Dendritic cell treated with granulocyte-macrophage colony-stimulating factor and Interleukin-4, amounts not matched to agents 40 ng/mL and 50 ng/mL, for 4 days (primary cell): ENCODE data around the gene C17orf113.

ENCODE experiments used
- H3K27ac Mint-ChIP-seq: one replicate; pipeline ENCODE4 v1.8.0; 2022; ENCODE audit warnings: mild to moderate bottlenecking, mixed read lengths
- H3K27me3 Mint-ChIP-seq: one replicate; pipeline ENCODE4 v1.8.0; 2022; ENCODE audit warnings: mild to moderate bottlenecking, mixed read lengths
- H3K36me3 Mint-ChIP-seq: one replicate; pipeline ENCODE4 v1.8.0; 2022; ENCODE audit warnings: low read depth, mixed read lengths
- H3K4me1 Mint-ChIP-seq: one replicate; pipeline ENCODE4 v1.8.0; 2022; ENCODE audit warnings: low read depth, mixed read lengths
- H3K4me3 Mint-ChIP-seq: one replicate; pipeline ENCODE4 v1.8.0; 2022; ENCODE audit warnings: mild to moderate bottlenecking, moderate library complexity, mixed read lengths
- H3K9me3 Mint-ChIP-seq: one replicate; pipeline ENCODE4 v1.8.0; 2022; ENCODE audit warnings: mixed read lengths
- intact Hi-C: fragments of 100-400 bp; cut with micrococcal nuclease; formaldehyde crosslinking; loops from one replicate; pipeline ENCODE4 v1.15.0; 2022

The C17orf113 gene

GRCh38 chr17:42050393-42051012, at the start of gene C17orf113:
C17orf113 (minus strand) TSS chr17:42050601; CDS start chr17:42043376, 7,225 bp downstream.
- H3K4me1 Mint-ChIP-seq, result peaks cover 13% of the 10 kb centered on the region
- no peaks in the 10 kb centered on the region for H3K9me3 Mint-ChIP-seq
- intact Hi-C loops, result no loop called here
- no peaks in the 10 kb centered on the region for H3K36me3 Mint-ChIP-seq
- peak within 1 kb of the TSS; percentile 81 for H3K4me3 Mint-ChIP-seq
- peaks cover 54% of the 10 kb centered on the region for H3K27me3 Mint-ChIP-seq
- peak within 1 kb of the TSS; percentile 73 for H3K27ac Mint-ChIP-seq

GRCh38 chr17:42098730-42099399, 48.5 kb upstream of the C17orf113 start:
- peaks cover 40% of the 10 kb centered on the region for H3K27me3 Mint-ChIP-seq
- intact Hi-C loops, result no loop called here
- peaks cover 19% of the 10 kb centered on the region for H3K4me1 Mint-ChIP-seq
- H3K36me3 Mint-ChIP-seq, result peaks cover 17% of the 10 kb centered on the region
- H3K9me3 Mint-ChIP-seq, result no peaks in the 10 kb centered on the region
- H3K4me3 Mint-ChIP-seq, result no peak overlapping the region
- H3K27ac Mint-ChIP-seq, result no peak overlapping the region

DNA sequence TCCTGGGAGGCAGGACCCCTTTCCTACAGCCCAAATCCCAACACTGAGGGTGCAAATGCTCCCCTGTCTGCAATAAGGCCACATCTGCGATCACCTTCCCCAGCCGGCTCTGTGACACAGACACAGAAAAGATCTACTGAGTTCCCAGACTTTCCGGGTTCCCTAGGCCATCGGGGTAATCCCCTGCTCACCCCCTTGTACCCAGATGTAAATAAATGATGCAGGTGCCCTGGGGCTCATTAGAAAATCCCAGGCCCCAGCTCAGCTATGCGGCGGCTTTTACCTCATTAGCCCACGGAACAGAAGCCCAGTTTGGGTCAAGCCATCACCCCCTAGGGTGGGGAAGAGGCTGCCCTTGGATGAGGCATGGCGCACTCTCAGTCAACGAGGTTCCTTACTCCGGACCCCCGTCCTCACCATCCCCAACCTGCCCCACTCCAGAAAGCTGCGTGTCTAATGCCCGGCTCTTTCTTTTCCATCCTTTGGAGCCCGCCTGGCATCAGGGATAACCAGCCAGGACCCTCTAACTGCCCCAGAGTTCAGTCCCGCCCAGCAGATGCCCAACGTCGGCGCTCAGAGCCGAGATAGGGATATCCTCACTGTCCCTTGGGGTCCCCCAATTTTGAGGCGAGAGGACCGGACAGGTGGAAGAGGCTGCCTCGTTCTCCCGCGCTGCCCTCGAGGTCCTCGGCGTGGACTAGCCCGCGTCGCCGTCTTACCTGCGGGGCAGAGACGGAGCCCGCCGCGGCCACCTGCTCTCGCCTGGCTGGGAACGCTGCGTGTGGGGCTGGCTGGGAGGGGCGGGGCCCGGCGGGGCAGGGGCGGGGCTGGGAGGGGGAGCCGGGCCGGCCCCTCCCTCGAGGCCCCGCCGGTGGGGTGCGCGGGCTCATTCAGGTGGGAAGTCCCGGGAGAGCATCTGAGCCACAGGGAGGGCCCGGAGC, 47.6 kb upstream of the C17orf113 start, which contains the start of gene ZNF385C:
Gene ZNF385C (minus strand): TSS at position 783 of the 941 bp plus-strand sequence. CDS start 35,417 bp downstream, outside the sequence.
- no peaks in the 10 kb centered on the region for H3K9me3 Mint-ChIP-seq
- no peak within 1 kb of the TSS for H3K4me3 Mint-ChIP-seq
- H3K4me1 Mint-ChIP-seq, result peaks cover 24% of the 10 kb centered on the region
- H3K27ac Mint-ChIP-seq, result no peak within 1 kb of the TSS
- H3K27me3 Mint-ChIP-seq, result peaks cover 40% of the 10 kb centered on the region
- peaks cover 8% of the 10 kb centered on the region for H3K36me3 Mint-ChIP-seq
- intact Hi-C loops, result no loop called here

DNA sequence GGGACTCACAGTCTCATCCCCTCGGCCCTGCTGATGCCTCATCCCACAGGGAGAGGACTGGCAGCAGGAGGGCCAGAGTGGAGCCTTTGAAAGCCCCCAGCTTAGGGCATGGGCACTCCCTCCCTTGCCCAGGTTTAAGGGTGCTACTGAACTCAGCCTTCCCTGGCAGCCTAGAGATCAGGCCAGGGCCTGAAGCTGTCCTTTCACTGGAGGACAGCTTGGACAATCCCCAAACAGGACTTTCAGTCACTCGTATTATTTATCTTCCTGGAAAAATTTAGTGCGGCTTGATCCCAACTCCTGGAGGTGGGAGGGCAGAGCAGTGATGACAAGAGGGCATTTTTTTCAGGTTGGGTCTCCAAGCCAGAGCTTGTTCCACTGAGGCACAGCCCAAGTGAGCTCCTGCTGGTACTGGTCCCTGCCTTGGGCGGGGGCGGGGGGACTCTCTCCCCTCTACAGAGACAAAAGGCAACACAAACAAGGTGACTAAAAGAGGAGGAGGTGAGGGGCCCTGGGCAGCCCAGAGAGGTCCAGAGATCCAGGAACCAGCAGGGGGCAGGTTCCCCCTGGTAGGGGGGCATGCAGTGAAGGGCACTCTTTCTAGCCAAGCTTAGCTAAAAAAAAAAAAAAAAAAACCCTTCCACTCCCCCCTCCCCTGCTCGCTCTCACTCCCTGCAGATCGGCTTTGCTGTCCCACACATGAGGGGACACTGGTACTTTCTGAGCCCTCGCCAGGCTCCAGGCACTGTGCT, 46.1 kb upstream of the C17orf113 start:
- intact Hi-C loops, result no loop called here
- H3K4me1 Mint-ChIP-seq, result peaks cover 27% of the 10 kb centered on the region
- H3K36me3 Mint-ChIP-seq, result no peaks in the 10 kb centered on the region
- H3K9me3 Mint-ChIP-seq, result no peaks in the 10 kb centered on the region
- H3K4me3 Mint-ChIP-seq, result no peak overlapping the region
- H3K27me3 Mint-ChIP-seq, result peaks cover 40% of the 10 kb centered on the region
- peak overlapping the region; percentile 34 for H3K27ac Mint-ChIP-seq

DNA sequence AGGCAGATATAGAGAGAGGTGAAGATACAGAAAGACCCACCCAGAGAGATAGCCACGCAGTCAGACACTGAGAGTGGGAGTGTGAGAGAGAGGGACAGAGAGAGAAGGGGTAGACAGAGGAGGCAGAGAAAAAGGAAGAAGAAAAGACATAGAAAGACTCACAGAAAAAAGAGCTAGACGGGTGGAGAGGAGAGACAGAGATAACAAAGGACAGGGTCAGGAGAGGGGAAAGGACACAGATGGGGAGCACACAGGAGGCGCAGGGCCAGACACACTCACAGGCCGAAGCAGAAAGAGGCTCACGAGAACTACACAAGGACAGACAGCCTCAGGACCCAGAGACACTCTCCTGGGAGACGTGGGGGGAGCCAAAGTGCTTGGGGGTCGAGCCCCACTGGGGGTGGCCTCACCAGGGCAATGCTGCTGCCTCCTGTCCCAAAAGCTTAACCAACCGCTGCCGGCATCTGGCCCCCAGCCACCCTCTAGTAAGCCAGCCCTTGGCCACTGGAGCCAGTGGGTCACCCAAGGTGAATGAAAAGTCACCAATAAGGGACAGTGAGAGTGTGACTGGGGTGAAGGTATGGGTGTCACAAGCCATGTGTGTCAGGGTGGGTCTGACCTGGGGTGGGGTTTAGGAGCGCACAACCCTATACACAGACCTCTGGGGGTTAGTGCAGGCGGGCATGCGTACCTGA, 44.1 kb upstream of the C17orf113 start:
- H3K4me3 Mint-ChIP-seq, result no peak overlapping the region
- no peaks in the 10 kb centered on the region for H3K9me3 Mint-ChIP-seq
- H3K27me3 Mint-ChIP-seq, result peaks cover 43% of the 10 kb centered on the region
- H3K36me3 Mint-ChIP-seq, result no peaks in the 10 kb centered on the region
- H3K4me1 Mint-ChIP-seq, result peaks cover 36% of the 10 kb centered on the region
- intact Hi-C loops, result no loop called here
- H3K27ac Mint-ChIP-seq, result no peak overlapping the region

- H3K4me1 Mint-ChIP-seq, result peaks cover 32% of the 10 kb centered on the region
Measured at GRCh38 chr17:42092939-42093338, 42.5 kb upstream of the C17orf113 start.

GRCh38 chr17:42090964-42091790, 40.8 kb upstream of the C17orf113 start:
- H3K4me1 Mint-ChIP-seq, result peaks cover 21% of the 10 kb centered on the region
- peak overlapping the region; percentile 12 for H3K27ac Mint-ChIP-seq
- peaks cover 20% of the 10 kb centered on the region for H3K27me3 Mint-ChIP-seq
- intact Hi-C loops, result no loop called here
- no peak overlapping the region for H3K4me3 Mint-ChIP-seq
- no peaks in the 10 kb centered on the region for H3K9me3 Mint-ChIP-seq
- H3K36me3 Mint-ChIP-seq, result no peaks in the 10 kb centered on the region

More at GRCh38 chr17:42092939-42093338, 42.5 kb upstream of the C17orf113 start:
- Mint-ChIP-seq H3K4me3 (no peak overlapping the region), H3K27ac (no peak overlapping the region), H3K27me3 (peaks cover 36% of the 10 kb centered on the region), H3K36me3 (no peaks in the 10 kb centered on the region), H3K9me3 (no peaks in the 10 kb centered on the region)
- intact Hi-C loops, result no loop called here

DNA sequence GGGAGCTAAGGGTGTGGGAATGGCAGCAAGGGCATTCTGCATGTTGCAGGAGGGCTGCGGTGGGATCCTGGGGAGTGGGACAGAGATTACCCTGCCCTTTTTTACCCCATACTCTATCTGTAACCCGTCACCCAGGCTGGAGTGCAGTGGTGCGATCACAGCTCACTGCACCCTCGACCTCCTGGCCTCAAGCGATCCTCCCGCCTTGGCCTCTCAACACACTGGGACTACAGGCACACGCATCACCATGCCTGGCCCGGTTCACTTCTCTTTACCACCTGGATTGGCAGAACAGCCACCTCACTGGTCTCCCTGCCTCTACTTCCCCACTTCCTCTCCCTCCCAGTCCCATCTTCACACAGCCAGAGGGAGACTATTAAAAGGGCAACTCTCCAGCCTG, 38.3 kb upstream of the C17orf113 start:
- Mint-ChIP-seq H3K27me3 (peaks cover 7% of the 10 kb centered on the region), H3K27ac (no peak overlapping the region), H3K36me3 (no peaks in the 10 kb centered on the region), H3K4me1 (peaks cover 21% of the 10 kb centered on the region), H3K4me3 (no peak overlapping the region), H3K9me3 (no peaks in the 10 kb centered on the region)
- intact Hi-C loops, result no loop called here

DNA sequence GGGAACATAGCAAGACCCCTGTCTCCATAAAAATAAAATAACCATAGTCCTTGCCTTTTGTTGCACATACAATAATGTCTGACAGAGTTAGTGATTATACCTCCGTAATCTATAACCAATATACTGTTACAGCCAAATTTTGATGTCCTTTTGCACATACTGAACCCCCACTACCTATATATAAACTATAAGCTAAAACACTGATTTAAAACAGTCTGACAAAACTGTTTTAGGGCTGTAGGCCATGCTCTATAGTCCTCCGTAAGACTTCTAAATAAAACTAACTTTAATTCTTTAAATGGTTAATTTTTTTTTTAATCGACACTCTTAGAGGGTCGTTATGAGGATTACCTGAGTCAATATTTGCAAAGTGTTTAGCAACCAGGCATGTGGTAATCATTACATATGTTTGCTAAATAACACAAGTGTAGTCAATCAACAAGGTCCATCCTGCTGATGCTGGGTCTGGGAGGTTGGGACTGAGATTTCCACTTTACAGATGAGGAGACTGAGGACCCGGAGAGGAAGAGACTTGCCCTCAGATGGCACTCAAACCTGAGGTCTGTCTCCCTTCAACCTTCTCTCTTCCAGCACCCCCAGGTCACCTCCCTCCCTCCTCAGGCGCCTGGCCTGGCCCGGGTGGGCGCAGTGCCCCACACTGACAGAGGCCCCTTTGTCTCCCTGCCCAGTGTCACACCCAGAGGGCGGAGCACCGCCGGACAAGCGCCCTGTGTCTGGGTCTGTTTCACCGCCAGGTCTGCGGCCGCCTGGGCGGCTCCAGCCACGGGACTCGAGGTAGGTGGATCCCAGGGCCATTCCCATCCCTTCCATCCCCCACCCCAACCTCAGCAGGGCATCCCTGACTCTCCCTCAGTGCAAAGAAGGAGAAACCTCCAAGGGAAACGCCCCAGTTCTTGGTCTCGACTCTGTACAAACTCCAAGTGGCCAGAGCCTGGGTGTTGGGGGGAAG, 37.6 kb upstream of the C17orf113 start:
- no peaks in the 10 kb centered on the region for H3K9me3 Mint-ChIP-seq
- intact Hi-C loops, result no loop called here
- no peak overlapping the region for H3K4me3 Mint-ChIP-seq
- H3K27ac Mint-ChIP-seq, result no peak overlapping the region
- H3K27me3 Mint-ChIP-seq, result peaks cover 7% of the 10 kb centered on the region
- no peaks in the 10 kb centered on the region for H3K36me3 Mint-ChIP-seq
- H3K4me1 Mint-ChIP-seq, result peaks cover 17% of the 10 kb centered on the region

DNA sequence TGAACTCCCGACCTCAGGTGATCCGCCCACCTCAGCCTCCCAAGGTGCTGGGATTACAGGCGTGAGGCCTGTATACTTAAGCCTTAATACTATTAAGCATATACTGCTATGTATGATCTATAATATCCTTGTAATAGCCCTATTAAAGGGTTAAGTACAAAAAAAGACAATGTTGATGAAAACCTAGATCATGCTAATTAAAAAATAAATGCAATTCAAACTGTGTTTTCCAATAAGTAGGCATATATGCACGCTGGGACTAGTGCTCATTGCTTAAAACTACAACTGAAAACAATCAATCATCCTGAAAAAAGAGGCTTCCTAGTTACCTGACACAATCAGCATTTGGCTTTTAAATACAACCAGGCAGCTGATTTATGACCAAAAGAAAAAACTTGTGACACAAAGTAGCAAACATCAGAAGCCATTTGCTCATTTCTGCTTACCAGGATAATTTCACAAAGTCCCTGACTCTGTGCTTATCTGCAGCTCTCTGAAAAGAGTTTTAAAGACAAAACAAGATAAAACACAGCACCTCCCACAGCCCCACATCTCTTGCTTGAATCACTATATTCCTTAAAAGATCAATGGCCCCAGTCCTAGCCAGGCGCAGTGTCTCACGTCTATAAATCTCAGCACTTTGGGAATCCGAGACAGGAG, 36.8 kb upstream of the C17orf113 start:
- peaks cover 10% of the 10 kb centered on the region for H3K27me3 Mint-ChIP-seq
- intact Hi-C loops, result no loop called here
- H3K4me1 Mint-ChIP-seq, result peaks cover 14% of the 10 kb centered on the region
- no peaks in the 10 kb centered on the region for H3K9me3 Mint-ChIP-seq
- H3K4me3 Mint-ChIP-seq, result no peak overlapping the region
- H3K27ac Mint-ChIP-seq, result no peak overlapping the region
- H3K36me3 Mint-ChIP-seq, result no peaks in the 10 kb centered on the region

- no peak overlapping the region for H3K4me3 Mint-ChIP-seq
- H3K4me1 Mint-ChIP-seq, result peaks cover 4% of the 10 kb centered on the region
- no peaks in the 10 kb centered on the region for H3K9me3 Mint-ChIP-seq
- no peaks in the 10 kb centered on the region for H3K36me3 Mint-ChIP-seq
- peaks cover 9% of the 10 kb centered on the region for H3K27me3 Mint-ChIP-seq
- no peak overlapping the region for H3K27ac Mint-ChIP-seq
- intact Hi-C loops, result no loop called here
Measured at GRCh38 chr17:42081516-42082129, 31.2 kb upstream of the C17orf113 start.
